ENCODE results near the gene LEP.
"Not testable (repeated sequence)": the region's sequence is repeated elsewhere in the genome, so short reads cannot be mapped to it uniquely, and the experiment has no call there.

LEP gene

GRCh38 chr7:128235471-128235870 is 5.6 kb upstream of the LEP start:
- DNase-seq (ENCODE audit: extremely low spot score): no peak
- TF ChIP-seq ELF4 (IDR thresholded peaks at IDR 0.05) (no peak), L3MBTL2 (conservative IDR thresholded peaks at IDR 0.05) (no peak), CTBP1 (IDR thresholded peaks at IDR 0.05; ENCODE audit: borderline replicate concordance) (no peak), HDGF (IDR thresholded peaks at IDR 0.05; ENCODE audit: borderline replicate concordance) (no peak), FOXA1 (IDR thresholded peaks at IDR 0.05) (no peak), BHLHE40 (IDR thresholded peaks at IDR 0.05; ENCODE audit: borderline replicate concordance) (no peak)
- CTCF ChIA-PET: no interaction called here
- POLR2A ChIA-PET: no interaction called here

- CTCF ChIA-PET: interaction anchor here (1.0 kb wide), 1 partner anchor 28 kb away, joined by 4 read pairs; no protein-coding TSS in a partner anchor
- POLR2A ChIA-PET: no interaction called here
- DNase-seq (ENCODE audit: extremely low spot score): no peak
- TF ChIP-seq ZNF384 (IDR thresholded peaks at IDR 0.05): no peak
- no peak for TF ChIP-seq L3MBTL2 (conservative IDR thresholded peaks at IDR 0.05)
- no peak for TF ChIP-seq NFRKB (IDR thresholded peaks at IDR 0.05)
- TF ChIP-seq PKNOX1 (IDR thresholded peaks at IDR 0.05): no peak
- no peak for TF ChIP-seq SP1 (IDR thresholded peaks at IDR 0.05)
- TF ChIP-seq ARNT (IDR thresholded peaks at IDR 0.05): no peak
- TF ChIP-seq FOXK2 (IDR thresholded peaks at IDR 0.05): no peak
- TF ChIP-seq BHLHE40 (IDR thresholded peaks at IDR 0.05; ENCODE audit: borderline replicate concordance): no peak
- TF ChIP-seq FOXA1 (IDR thresholded peaks at IDR 0.05): no peak
- no peak for TF ChIP-seq TARDBP (IDR thresholded peaks at IDR 0.05)
- TF ChIP-seq FOXM1 (IDR thresholded peaks at IDR 0.05; ENCODE audit: borderline replicate concordance): no peak
- TF ChIP-seq LEF1 (IDR thresholded peaks at IDR 0.05; ENCODE audit: borderline replicate concordance): no peak
- TF ChIP-seq SUZ12 (IDR thresholded peaks at IDR 0.05): no peak
- no peak for TF ChIP-seq ELF4 (IDR thresholded peaks at IDR 0.05)
- no peak for TF ChIP-seq HDGF (IDR thresholded peaks at IDR 0.05; ENCODE audit: borderline replicate concordance)
- TF ChIP-seq CTBP1 (IDR thresholded peaks at IDR 0.05; ENCODE audit: borderline replicate concordance): no peak
Measured at GRCh38 chr7:128236924-128237586, 4.0 kb upstream of the LEP start.

- CTCF ChIA-PET; DNase-seq (ENCODE audit: extremely low spot score); POLR2A ChIA-PET: not testable (repeated sequence)
Measured at GRCh38 chr7:128239146-128239545, 1.9 kb upstream of the LEP start.

- ChIA-PET POLR2A (no interaction called here), CTCF (no interaction called here)
- no peak for DNase-seq (ENCODE audit: extremely low spot score)
- TF ChIP-seq SP1 (IDR thresholded peaks at IDR 0.05): no peak
- TF ChIP-seq FOXA1 (IDR thresholded peaks at IDR 0.05): no peak
- TF ChIP-seq ZNF384 (IDR thresholded peaks at IDR 0.05): no peak
- TF ChIP-seq LEF1 (IDR thresholded peaks at IDR 0.05; ENCODE audit: borderline replicate concordance): no peak
- TF ChIP-seq ELF4 (IDR thresholded peaks at IDR 0.05): no peak
- no peak for TF ChIP-seq L3MBTL2 (conservative IDR thresholded peaks at IDR 0.05)
- TF ChIP-seq SUZ12 (IDR thresholded peaks at IDR 0.05): no peak
- TF ChIP-seq FOXM1 (IDR thresholded peaks at IDR 0.05; ENCODE audit: borderline replicate concordance): no peak
- TF ChIP-seq NFRKB (IDR thresholded peaks at IDR 0.05): no peak
- no peak for TF ChIP-seq HDGF (IDR thresholded peaks at IDR 0.05; ENCODE audit: borderline replicate concordance)
- TF ChIP-seq BHLHE40 (IDR thresholded peaks at IDR 0.05; ENCODE audit: borderline replicate concordance): no peak
- TF ChIP-seq FOXK2 (IDR thresholded peaks at IDR 0.05): no peak
- TF ChIP-seq TARDBP (IDR thresholded peaks at IDR 0.05): no peak
- no peak for TF ChIP-seq CTBP1 (IDR thresholded peaks at IDR 0.05; ENCODE audit: borderline replicate concordance)
- no peak for TF ChIP-seq ARNT (IDR thresholded peaks at IDR 0.05)
- TF ChIP-seq PKNOX1 (IDR thresholded peaks at IDR 0.05): no peak
Measured at GRCh38 chr7:128242661-128243060, 1.6 kb downstream of the LEP start.

- DNase-seq (ENCODE audit: extremely low spot score): no peak
- POLR2A ChIA-PET: no interaction called here
- CTCF ChIA-PET: no interaction called here
- TF ChIP-seq FOXA1 (IDR thresholded peaks at IDR 0.05) (no peak), BHLHE40 (IDR thresholded peaks at IDR 0.05; ENCODE audit: borderline replicate concordance) (no peak), NFRKB (IDR thresholded peaks at IDR 0.05) (no peak), SP1 (IDR thresholded peaks at IDR 0.05) (no peak), PKNOX1 (IDR thresholded peaks at IDR 0.05) (no peak), TARDBP (IDR thresholded peaks at IDR 0.05) (no peak), SUZ12 (IDR thresholded peaks at IDR 0.05) (no peak), FOXK2 (IDR thresholded peaks at IDR 0.05) (no peak), LEF1 (IDR thresholded peaks at IDR 0.05; ENCODE audit: borderline replicate concordance) (no peak), FOXM1 (IDR thresholded peaks at IDR 0.05; ENCODE audit: borderline replicate concordance) (no peak)
Measured at GRCh38 chr7:128243273-128243672, 2.2 kb downstream of the LEP start.

GRCh38 chr7:128244861-128245260 is 3.8 kb downstream of the LEP start:
- DNase-seq (ENCODE audit: extremely low spot score): no peak
- POLR2A ChIA-PET: no interaction called here
- CTCF ChIA-PET: interaction anchor here (0.6 kb wide), 1 partner anchor 137 kb away, joined by 3 read pairs; no protein-coding TSS in a partner anchor
- TF ChIP-seq TARDBP (IDR thresholded peaks at IDR 0.05) (no peak), HDGF (IDR thresholded peaks at IDR 0.05; ENCODE audit: borderline replicate concordance) (no peak), CTBP1 (IDR thresholded peaks at IDR 0.05; ENCODE audit: borderline replicate concordance) (no peak), ZNF384 (IDR thresholded peaks at IDR 0.05) (no peak)

- ChIA-PET POLR2A (no interaction called here), CTCF (no interaction called here)
- TF ChIP-seq L3MBTL2 (conservative IDR thresholded peaks at IDR 0.05): no peak
- TF ChIP-seq PKNOX1 (IDR thresholded peaks at IDR 0.05): no peak
- TF ChIP-seq BHLHE40 (IDR thresholded peaks at IDR 0.05; ENCODE audit: borderline replicate concordance): no peak
- no peak for TF ChIP-seq ELF4 (IDR thresholded peaks at IDR 0.05)
- DNase-seq (ENCODE audit: extremely low spot score): no peak
Measured at GRCh38 chr7:128247108-128247507, 6.0 kb downstream of the LEP start.
